Adrenal gland (tissue), 12 donors: ENCODE measurements around the gene MIEF1. TPM values are rescaled to one million over a fixed set of nuclear protein-coding genes. Genes with fewer than 3 reads are reported as not detected.

Source experiments
- DNase-seq, 7 donors: peaks; one replicate each; pipeline ENCODE4 v3.0.0-alpha.2; 2019 to 2020
- H3K27ac ChIP-seq, 5 donors: fragments of 200-600 bp; sonication (generic) in 4 of 5; 1 replicate in 3 of 5; 2 replicates in 2 of 5; pipeline versions ENCODE4 v1.5.1 to v1.8.0; 2016 to 2020; ENCODE audit warnings: mild to moderate bottlenecking in 1 of 5
- H3K27me3 ChIP-seq: fragments of 200-600 bp; 2 replicates; pipeline ENCODE4 v1.8.0; 2021
- H3K36me3 ChIP-seq, 2 donors: fragments of 200-600 bp; replicated peaks in 1 of 2; 1 replicate in 1 of 2; 2 replicates in 1 of 2; pipeline versions ENCODE4 v1.5.1 to v1.8.0; 2018 to 2022
- H3K4me1 ChIP-seq, 2 donors: fragments of 200-600 bp; replicated peaks in 1 of 2; 1 replicate in 1 of 2; 2 replicates in 1 of 2; pipeline versions ENCODE4 v1.5.1 to v1.8.0; 2018 to 2021
- H3K4me3 ChIP-seq, 4 donors: fragments of 200-600 bp; sonication (generic) in 3 of 4; one replicate each; pipeline ENCODE4 v1.5.1; 2016 to 2018
- H3K9me3 ChIP-seq, 3 donors: fragments of 200-600 bp; sonication (generic) in 1 of 3; replicated peaks in 1 of 3; 1 replicate in 2 of 3; 2 replicates in 1 of 3; pipeline versions ENCODE4 v1.5.1 to v1.8.0; 2016 to 2021
- POLR2A ChIP-seq, 2 donors: fragments of 450-650 bp; IDR thresholded peaks; one replicate each; pipeline ENCODE4 v1.6.1; 2017; ENCODE audit warnings: antibody characterized with exemption in 2 of 2, mild to moderate bottlenecking in 2 of 2, moderate library complexity in 1 of 2
- WGBS, 4 donors: extraction: QIAGEN DNeasy Blood & Tissue Kit in 2 of 4; methylation state at CpG; one replicate each; pipeline versions ENCODE4 v1.1.5 to v1.1.7; 2013 to 2017; 5-methylcytosine and 5-hydroxymethylcytosine counted together
- intact Hi-C, 2 donors: fragments of 100-400 bp; cut with DNase I; formaldehyde crosslinking; loops; one replicate each; pipeline versions ENCODE4 v1.14.1 to v1.15.0; 2022 to 2023
- polyA plus RNA-seq, 3 donors: library from polyadenylated mRNA; stranded (reverse); fragments of 200-250 nt in 2 of 3; fragments of 350-450 nt in 1 of 3; fragmentation: Illumina TruSeq in 1 of 3; extraction: RNeasy Lipid Tissue Mini Kit (QIAGEN cat#74804) in 1 of 3; gene quantifications; one replicate each; pipeline ENCODE4 v1.2.3, GENCODE V29; 2013 to 2014
- total RNA-seq, 9 donors: library from RNA; depleted of rRNA in 4 of 9; stranded (reverse); fragments of >200 nt in 4 of 9; fragments of 120-200 nt in 1 of 9; fragmentation: NEBNext Ultra II Directional in 1 of 9; extraction: Animal tissue kit (Norgen Biotek cat#: 25700) in 1 of 9; gene quantifications; one replicate each; pipeline versions ENCODE4 v1.1.0 to v1.2.4, GENCODE V29; 2013 to 2023
- TF ChIP-seq, protein P1 (sequence below), 6 experiments: fragments of 450-650 bp in 4 of 6; fragments of 200-600 bp in 2 of 6; sonication (generic) in 1 of 6; IDR thresholded peaks; 1 replicate in 5 of 6; 2 replicates in 1 of 6; pipeline versions ENCODE4 v1.5.1 to v1.8.0; 2016 to 2021; ENCODE audit warnings: antibody characterized with exemption in 6 of 6, mild to moderate bottlenecking in 2 of 6, moderate library complexity in 1 of 6
- donor health status: healthy with polysubstance abuse.
- donor health status: Bipolar disorder and iron deficiency.
- donor health status: DM: yes; HTN: yes; CAD: no.
- donor health status: DM: no; HTN: no; CAD: no.
- donor health status: DM: no; HTN: no; CAD: no.
- donor health status: DM: yes; HTN: yes; CAD: no.

Gene MIEF1
- total and polyA plus RNA-seq, 12 donors = 5.1 to 44.2 (median 26.7) TPM

DNA sequence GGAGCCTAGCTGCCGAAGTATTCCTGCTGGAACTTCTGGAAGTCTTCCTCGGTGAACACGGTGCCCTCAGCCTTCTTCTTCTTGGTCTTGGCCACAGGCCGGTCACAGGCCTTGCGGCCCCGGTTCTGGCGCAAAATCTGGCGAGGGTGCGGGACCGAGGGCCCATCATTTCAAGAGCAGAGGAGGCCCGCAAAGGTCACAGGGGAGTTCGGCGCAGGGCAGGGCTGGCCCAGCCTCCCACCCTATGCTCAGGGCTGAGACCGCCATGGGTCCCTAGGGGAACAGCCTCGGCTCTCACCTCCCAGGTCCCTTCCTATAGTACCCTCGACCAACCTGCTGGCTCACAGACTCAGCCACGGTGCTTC, 27.4 kb downstream of the MIEF1 start:
- peak overlapping the region in 2 of 5 donors; percentile 30 to 60 for H3K27ac ChIP-seq

DNA sequence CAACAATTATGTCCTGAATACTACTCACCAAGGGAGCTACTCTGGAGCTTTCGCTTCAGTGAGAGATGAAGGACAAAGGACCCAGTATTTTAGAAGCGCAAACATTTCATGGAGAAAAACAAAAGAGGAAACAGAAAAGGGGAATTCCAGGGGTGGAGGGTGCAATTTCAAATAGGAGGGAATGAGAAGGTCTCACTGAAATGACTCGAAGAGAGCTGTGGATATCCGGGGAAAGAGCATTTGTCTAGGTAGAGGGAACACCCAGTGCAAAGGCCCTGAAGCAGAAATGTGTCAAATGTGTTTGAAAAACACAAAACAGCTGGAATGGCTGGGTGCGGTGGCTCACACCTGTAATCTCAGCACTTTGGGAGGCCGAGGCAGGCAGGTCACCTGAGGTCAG, 28.0 kb downstream of the MIEF1 start:
- Histone ChIP-seq H3K27ac (peak overlapping the region in 1 of 5 donors; percentile 13), H3K27me3 (no peaks in the 10 kb centered on the region), H3K36me3 (peaks cover 0 to 22% of the 10 kb centered on the region in 2 donors), H3K9me3 (no peaks in the 10 kb centered on the region), H3K4me1 (peaks cover 25 to 69% of the 10 kb centered on the region in 2 donors), H3K4me3 (no peak overlapping the region)
- intact Hi-C loops = loop anchor here in 1 of 2 donors (10.0 kb wide), 1 partner anchor 815 kb away; the partner anchor contains the start of gene ADSL
- WGBS, 4 donors = 73 to 83% (median 79%) methylated on average over 6 of the region's 6 CpGs
- DNase-seq = no peak
- TF ChIP-seq POLR2A (IDR thresholded peaks at IDR 0.05) = no peak
- TF ChIP-seq, protein P1, sequence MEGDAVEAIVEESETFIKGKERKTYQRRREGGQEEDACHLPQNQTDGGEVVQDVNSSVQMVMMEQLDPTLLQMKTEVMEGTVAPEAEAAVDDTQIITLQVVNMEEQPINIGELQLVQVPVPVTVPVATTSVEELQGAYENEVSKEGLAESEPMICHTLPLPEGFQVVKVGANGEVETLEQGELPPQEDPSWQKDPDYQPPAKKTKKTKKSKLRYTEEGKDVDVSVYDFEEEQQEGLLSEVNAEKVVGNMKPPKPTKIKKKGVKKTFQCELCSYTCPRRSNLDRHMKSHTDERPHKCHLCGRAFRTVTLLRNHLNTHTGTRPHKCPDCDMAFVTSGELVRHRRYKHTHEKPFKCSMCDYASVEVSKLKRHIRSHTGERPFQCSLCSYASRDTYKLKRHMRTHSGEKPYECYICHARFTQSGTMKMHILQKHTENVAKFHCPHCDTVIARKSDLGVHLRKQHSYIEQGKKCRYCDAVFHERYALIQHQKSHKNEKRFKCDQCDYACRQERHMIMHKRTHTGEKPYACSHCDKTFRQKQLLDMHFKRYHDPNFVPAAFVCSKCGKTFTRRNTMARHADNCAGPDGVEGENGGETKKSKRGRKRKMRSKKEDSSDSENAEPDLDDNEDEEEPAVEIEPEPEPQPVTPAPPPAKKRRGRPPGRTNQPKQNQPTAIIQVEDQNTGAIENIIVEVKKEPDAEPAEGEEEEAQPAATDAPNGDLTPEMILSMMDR (IDR thresholded peaks at IDR 0.05) = no peak

More for the DNA sequence above, 27.4 kb downstream of the MIEF1 start:
- intact Hi-C loops = loop anchor here (5.0 to 10.0 kb wide), 3 partner anchors 37 to 355 kb away; partner anchors contain the start of gene SYNGR1 (in 1 of the 2)
- Histone ChIP-seq H3K27me3 (no peaks in the 10 kb centered on the region), H3K36me3 (peaks cover 0 to 28% of the 10 kb centered on the region in 2 donors), H3K4me3 (no peak overlapping the region), H3K4me1 (peaks cover 29 to 70% of the 10 kb centered on the region in 2 donors), H3K9me3 (no peaks in the 10 kb centered on the region)
- 56 to 70% (median 63%) methylated on average over 7 to 17 of the region's 17 CpGs for WGBS, 4 donors
- TF ChIP-seq, protein P1 (IDR thresholded peaks at IDR 0.05) = peak in 1 of 6 experiments; percentile 29
- no peak for TF ChIP-seq POLR2A (IDR thresholded peaks at IDR 0.05)
- no peak for DNase-seq

DNA sequence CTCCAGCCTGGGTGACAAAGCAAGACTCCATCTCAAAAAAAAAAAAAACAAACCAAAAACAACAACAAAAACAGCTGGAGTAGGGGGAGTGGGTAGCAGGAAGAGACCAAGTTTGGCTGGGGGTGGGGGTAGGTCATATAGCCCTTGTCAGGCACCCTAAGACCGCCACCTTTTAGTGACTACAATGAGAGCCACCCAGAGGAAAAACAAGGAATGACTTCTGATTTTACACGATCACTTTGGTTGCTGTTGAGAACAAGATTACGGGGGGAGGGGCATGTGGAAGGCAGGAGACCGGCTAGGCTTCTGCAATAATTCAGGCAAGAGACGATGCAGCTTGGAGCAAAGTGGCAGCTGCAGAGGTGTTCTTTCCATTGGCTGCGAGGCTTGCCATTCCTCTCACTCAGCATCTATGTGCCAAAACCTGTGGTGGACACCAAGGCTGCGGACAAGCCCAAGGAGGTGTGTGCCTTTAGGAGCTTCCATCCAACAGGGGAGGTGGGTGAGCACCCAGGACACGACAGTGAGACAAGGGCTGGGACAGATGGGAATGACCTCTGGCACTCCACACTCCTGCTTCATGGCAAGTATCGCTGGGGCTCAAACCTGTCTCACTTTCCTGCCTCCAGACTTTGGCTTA, 28.7 kb downstream of the MIEF1 start:
- Histone ChIP-seq H3K27ac (peak overlapping the region in 1 of 5 donors; percentile 24), H3K4me3 (no peak overlapping the region), H3K9me3 (no peaks in the 10 kb centered on the region), H3K36me3 (peaks cover 0 to 22% of the 10 kb centered on the region in 2 donors), H3K27me3 (no peaks in the 10 kb centered on the region), H3K4me1 (peaks cover 25 to 64% of the 10 kb centered on the region in 2 donors)
- WGBS, 4 donors = 33 to 38% (median 36%) methylated on average over 8 to 9 of the region's 9 CpGs
- intact Hi-C loops = loop anchor here in 1 of 2 donors (10.0 kb wide), 1 partner anchor 814 kb away; the partner anchor contains the start of gene ADSL
- TF ChIP-seq POLR2A (IDR thresholded peaks at IDR 0.05) = no peak
- TF ChIP-seq, protein P1 (IDR thresholded peaks at IDR 0.05) = peak; percentile 16 to 48 (median 33)
- DNase-seq = peak in 4 of 7 donors; percentile 39 to 59 (median 48)

DNA sequence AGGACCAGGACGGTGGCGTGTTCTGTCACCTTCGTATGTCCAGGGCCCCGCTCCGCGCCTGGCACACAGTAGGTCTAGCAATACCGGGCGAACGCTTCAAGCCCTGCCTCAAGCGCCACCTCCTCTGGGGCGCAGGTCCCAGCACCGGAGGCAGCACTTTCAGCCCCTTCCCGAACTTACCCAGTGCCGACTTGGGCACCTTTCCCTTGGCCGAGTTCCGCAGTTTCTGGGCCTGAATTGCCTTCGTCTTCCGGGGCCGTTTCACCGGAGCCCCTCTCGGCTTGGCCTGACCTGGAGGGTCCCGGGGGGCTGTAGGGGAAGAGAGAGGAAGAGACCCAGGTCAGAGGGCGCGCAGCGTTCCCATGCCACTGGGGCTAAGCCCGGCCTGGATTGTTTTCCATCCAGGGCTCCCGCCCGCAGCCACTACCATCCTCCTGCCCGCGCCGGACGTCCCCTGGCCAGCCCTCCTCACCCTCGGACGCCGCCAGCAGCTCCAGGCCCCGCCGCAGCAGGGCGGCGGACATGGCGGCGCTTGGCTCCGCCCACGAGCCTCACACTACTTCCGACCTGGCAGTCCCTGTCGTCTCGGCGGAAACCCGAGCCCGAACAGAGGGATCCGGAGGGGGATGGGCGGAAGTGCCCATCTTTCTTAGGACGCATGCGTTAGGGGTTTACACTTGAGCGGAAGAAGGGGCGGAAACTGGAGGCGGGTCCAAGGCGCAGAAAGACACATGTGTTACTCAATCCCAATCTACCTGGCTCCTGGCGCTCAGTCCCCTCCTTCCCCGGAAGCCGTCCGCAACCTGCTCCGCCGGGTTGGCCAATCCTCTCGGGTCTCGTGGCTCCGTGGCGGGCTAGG, 30.4 kb downstream of the MIEF1 start, which contains the start of gene RPS19BP1:
Gene RPS19BP1 (minus strand): TSS at position 534 of the 859 bp plus-strand sequence. CDS start 10 bp downstream, at position 524.
- Histone ChIP-seq H3K27me3 (no peaks in the 10 kb centered on the region), H3K4me3 (peak within 1 kb of the TSS; percentile 51 to 78 (median 64)), H3K36me3 (peaks cover 0 to 22% of the 10 kb centered on the region in 2 donors), H3K4me1 (peaks cover 18 to 54% of the 10 kb centered on the region in 2 donors), H3K27ac (peak within 1 kb of the TSS; percentile 49 to 91 (median 87)), H3K9me3 (no peaks in the 10 kb centered on the region)
- DNase-seq = peak; percentile 99 to 100 (median 100)
- TF ChIP-seq, protein P1 (IDR thresholded peaks at IDR 0.05) = peak in 1 of 6 experiments; percentile 23
- TF ChIP-seq POLR2A (IDR thresholded peaks at IDR 0.05) = peak; percentile 58 to 86
- intact Hi-C loops = loop anchor here in 1 of 2 donors (10.0 kb wide), 1 partner anchor 812 kb away; the partner anchor contains the start of gene ADSL
- WGBS, 4 donors = 0 to 1% (median 1%) methylated on average over 14 to 67 of the region's 67 CpGs
